Neural cell (in vitro differentiated cells): ENCODE data around the gene CSGALNACT2.

Source experiments
- CTCF ChIP-seq: fragments of 450-650 bp; IDR thresholded peaks from 2 replicates; pipeline ENCODE4 v1.5.1; 2014; ENCODE audit warnings: antibody characterized with exemption, mild to moderate bottlenecking, moderate library complexity; ENCODE audit not compliant: poor library complexity, severe bottlenecking
- EP300 ChIP-seq: fragments of 450-650 bp; conservative IDR thresholded peaks from 2 replicates; pipeline ENCODE4 v1.6.1; 2014; ENCODE audit warnings: antibody characterized with exemption, mild to moderate bottlenecking, moderate library complexity; ENCODE audit not compliant: poor library complexity, severe bottlenecking
- EZH2 ChIP-seq: fragments of 200-600, 300-800 bp; shearing (Covaris generic), sonication (generic); IDR thresholded peaks from 2 replicates; pipeline ENCODE4 v1.6.1; 2014; ENCODE audit warnings: antibody characterized with exemption, low read length, borderline replicate concordance, mild to moderate bottlenecking; ENCODE audit not compliant: insufficient read depth, poor library complexity, severe bottlenecking
- MXI1 ChIP-seq: fragments of 450-650 bp; conservative IDR thresholded peaks from 2 replicates; pipeline ENCODE4 v1.6.1; 2014; ENCODE audit warnings: antibody characterized with exemption, mild to moderate bottlenecking; ENCODE audit not compliant: poor library complexity, severe bottlenecking
- POLR2AphosphoS5 ChIP-seq: IDR thresholded peaks from 2 replicates; pipeline ENCODE4 v1.6.1; 2012
- RAD21 ChIP-seq: fragments of 450-650 bp; conservative IDR thresholded peaks from 2 replicates; pipeline ENCODE4 v1.6.1; 2014; ENCODE audit warnings: antibody characterized with exemption, mild to moderate bottlenecking, moderate library complexity
- REST ChIP-seq: IDR thresholded peaks from 2 replicates; pipeline ENCODE4 v1.6.1; 2012; ENCODE audit warnings: borderline replicate concordance
- SMC3 ChIP-seq: fragments of 450-650 bp; conservative IDR thresholded peaks from 2 replicates; pipeline ENCODE4 v1.6.1; 2014; ENCODE audit warnings: antibody characterized with exemption, mild to moderate bottlenecking, moderate library complexity; ENCODE audit not compliant: poor library complexity
- TAF1 ChIP-seq: IDR thresholded peaks from 2 replicates; pipeline ENCODE4 v1.6.1; 2012; ENCODE audit warnings: low read depth

DNA sequence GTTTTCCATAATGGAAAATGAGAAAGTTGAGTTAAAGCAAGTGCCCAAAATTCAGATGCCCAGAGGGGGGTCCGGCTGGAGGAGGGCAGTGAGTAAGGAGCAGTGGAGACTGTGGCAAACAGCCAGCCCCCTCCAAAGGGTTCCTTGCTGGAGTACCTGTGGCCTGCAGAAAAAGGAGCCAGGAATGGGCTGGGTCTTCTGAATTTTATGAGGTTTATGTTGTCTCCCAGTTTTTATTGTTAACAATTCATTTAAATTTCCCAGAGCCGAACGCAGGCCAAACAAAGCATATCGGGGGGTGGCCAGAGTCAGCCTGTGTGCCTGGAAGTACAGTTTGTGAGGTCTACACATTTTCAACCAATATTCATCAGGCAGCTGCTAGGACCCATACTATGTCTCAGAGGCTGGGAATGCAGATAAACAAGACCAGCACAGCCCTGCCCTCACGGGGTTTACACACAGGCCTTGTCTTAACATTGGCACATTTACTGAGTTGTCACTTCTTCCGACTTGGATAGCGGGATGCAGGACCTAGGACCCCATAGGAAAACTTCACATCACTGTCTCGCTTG lies 12.9 kb upstream of the CSGALNACT2 start:
- TF ChIP-seq CTCF (no peak), EZH2 (no peak), EP300 (no peak), POLR2AphosphoS5 (no peak), REST (no peak), MXI1 (no peak), SMC3 (no peak), RAD21 (no peak), TAF1 (no peak)
